Mucosa of rectum (tissue), 2 donors: Measurements from ENCODE around the gene BCLAF1.

Source experiments
- H3K27ac ChIP-seq, 2 donors: one replicate each; pipeline ENCODE4 v1.7.0; 2013; ENCODE audit warnings: inconsistent platforms in 2 of 2, low read depth in 2 of 2, low read length in 2 of 2
- H3K27me3 ChIP-seq, 2 donors: one replicate each; pipeline ENCODE4 v1.7.0; 2013; ENCODE audit warnings: low read length in 2 of 2; ENCODE audit not compliant: control insufficient read depth in 2 of 2, insufficient read depth in 2 of 2
- H3K36me3 ChIP-seq, 2 donors: one replicate each; pipeline ENCODE4 v1.7.0; 2013; ENCODE audit warnings: low read length in 2 of 2; ENCODE audit not compliant: control insufficient read depth in 2 of 2, insufficient read depth in 2 of 2
- H3K4me1 ChIP-seq, 2 donors: one replicate each; pipeline ENCODE4 v1.7.0; 2013; ENCODE audit warnings: low read length in 2 of 2, mild to moderate bottlenecking in 1 of 2; ENCODE audit not compliant: control insufficient read depth in 2 of 2, insufficient read depth in 2 of 2
- H3K4me3 ChIP-seq, 2 donors: one replicate each; pipeline ENCODE4 v1.7.0; 2013; ENCODE audit warnings: low read length in 2 of 2
- H3K9ac ChIP-seq, 2 donors: one replicate each; pipeline ENCODE4 v1.7.0; 2013; ENCODE audit warnings: low read length in 2 of 2, low read depth in 1 of 2, mild to moderate bottlenecking in 1 of 2
- H3K9me3 ChIP-seq, 2 donors: one replicate each; pipeline ENCODE4 v1.7.0; 2013; ENCODE audit warnings: low read length in 2 of 2; ENCODE audit not compliant: control insufficient read depth in 2 of 2
- donor health status: healthy.
- donor health status: Normal muscosa, but diverticular disease.

Gene BCLAF1

DNA sequence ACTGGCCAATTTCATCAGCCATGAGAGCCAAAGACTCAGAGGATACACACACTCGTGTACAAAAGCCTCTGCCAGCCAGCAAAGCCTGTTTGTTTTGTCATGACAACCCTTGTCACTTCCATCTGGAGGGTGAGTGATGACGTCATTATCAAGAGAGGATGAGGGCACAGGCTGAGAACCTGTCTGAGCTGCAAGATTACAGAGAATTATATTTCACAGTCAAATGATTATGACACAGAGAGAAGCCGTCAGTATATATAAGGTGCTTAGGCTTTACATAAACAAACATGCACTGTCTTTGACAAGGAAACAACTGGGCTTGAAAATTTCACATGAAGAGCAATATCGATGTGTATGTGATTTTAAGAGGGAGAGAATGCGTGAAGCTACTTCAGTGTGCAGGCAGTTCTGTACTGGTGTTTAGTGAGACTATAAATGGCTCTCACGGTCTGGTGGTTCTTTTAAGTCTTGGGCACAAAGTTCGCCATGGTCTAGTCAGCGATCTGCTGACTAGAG lies 36.5 kb upstream of the BCLAF1 start:
- no peaks in the 10 kb centered on the region for H3K27me3 ChIP-seq
- H3K9ac ChIP-seq: no peak overlapping the region
- H3K4me3 ChIP-seq: no peak overlapping the region
- no peaks in the 10 kb centered on the region for H3K4me1 ChIP-seq
- H3K27ac ChIP-seq: no peak overlapping the region
- H3K9me3 ChIP-seq: no peaks in the 10 kb centered on the region
- H3K36me3 ChIP-seq: no peaks in the 10 kb centered on the region

DNA sequence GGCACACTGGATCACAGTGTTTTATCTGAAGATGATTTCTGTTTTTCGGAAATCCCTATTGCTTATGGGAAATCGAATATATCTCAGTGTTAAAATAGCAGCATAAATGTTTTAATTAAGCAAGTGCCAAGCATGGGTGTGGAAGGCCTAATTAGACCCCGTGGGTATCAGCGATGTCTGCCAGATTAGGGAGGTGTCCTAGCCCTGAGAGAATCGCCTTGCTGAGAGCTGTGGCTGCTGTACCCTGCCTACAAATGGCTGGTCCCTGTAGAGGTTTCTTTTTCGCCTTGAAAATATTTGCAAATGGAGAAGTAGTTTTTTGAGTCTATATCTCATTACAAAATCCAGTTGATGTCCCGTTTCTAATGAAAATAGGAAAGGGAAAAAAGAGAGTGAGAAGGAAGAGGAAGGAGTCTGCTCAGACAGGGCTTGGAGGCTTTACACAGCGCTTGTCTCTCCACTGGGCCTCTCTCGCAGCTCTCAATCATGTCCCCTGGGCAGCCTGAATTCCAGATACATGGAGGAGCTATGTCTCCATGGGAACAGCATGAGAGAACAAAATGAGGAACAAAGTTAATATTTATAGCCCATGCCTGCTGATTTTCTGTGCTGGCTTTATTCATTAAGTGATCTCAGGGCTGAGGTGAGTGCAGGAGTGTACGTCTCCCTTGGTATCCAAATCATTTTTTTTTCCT lies 35.2 kb upstream of the BCLAF1 start:
- Histone ChIP-seq H3K27me3 (no peaks in the 10 kb centered on the region), H3K4me3 (no peak overlapping the region), H3K27ac (no peak overlapping the region), H3K4me1 (no peaks in the 10 kb centered on the region), H3K9me3 (no peaks in the 10 kb centered on the region), H3K9ac (no peak overlapping the region), H3K36me3 (no peaks in the 10 kb centered on the region)

DNA sequence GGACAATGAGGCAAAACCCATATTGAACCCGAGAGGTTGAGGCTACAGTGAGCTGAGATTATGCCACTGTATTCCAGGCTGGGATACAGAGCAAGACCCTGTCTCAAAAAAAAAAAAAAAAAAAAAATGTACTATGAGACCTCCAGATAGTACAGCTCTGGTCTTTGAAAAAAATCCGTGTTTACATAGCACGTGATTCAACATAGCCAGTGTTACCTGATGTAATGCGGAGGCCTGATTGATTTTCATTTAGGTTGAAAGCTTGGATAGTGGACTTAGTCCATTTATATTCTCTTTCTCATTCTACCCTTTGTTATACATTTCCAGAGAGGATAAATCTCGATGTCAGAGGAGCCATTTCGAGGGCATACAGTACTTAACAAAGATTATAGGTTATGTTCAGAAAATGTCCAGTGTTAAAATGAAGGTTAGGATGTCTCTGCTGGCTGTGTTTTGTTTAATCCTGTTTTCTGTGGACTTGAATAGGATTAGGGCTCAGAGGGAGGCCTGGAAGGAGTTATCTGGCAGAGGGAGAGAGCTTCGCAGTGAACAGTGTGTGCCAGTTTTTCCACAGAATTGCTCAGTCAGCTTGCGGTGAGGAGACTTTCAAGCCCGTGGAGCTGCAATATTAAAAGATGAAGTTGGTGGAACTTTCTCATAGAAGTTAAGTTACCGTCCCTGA lies 33.9 kb upstream of the BCLAF1 start:
- H3K27ac ChIP-seq: no peak overlapping the region
- no peaks in the 10 kb centered on the region for H3K27me3 ChIP-seq
- H3K4me1 ChIP-seq: no peaks in the 10 kb centered on the region
- no peaks in the 10 kb centered on the region for H3K9me3 ChIP-seq
- no peak overlapping the region for H3K9ac ChIP-seq
- H3K4me3 ChIP-seq: no peak overlapping the region
- H3K36me3 ChIP-seq: no peaks in the 10 kb centered on the region

DNA sequence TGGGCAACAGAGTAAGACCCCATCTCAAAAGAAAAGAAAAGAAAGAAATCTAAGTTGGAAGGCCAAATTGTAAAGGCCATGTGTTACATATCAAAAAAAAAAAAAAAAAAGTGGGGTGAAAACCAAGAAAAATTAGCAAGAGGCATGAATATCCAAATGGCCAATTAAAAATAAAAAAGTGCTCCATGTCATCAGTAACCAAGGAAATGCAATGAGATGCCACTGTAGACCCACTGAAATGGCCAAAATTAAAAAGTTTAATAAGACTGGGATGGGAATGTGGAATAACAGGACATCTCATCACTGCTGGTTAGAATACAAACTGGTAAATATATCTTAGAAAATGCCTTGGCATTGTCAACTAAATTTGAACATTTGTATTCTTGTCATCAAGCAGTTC lies 30.1 kb upstream of the BCLAF1 start:
- Histone ChIP-seq H3K9ac (no peak overlapping the region), H3K36me3 (no peaks in the 10 kb centered on the region), H3K9me3 (no peaks in the 10 kb centered on the region), H3K27me3 (no peaks in the 10 kb centered on the region), H3K4me3 (no peak overlapping the region), H3K4me1 (no peaks in the 10 kb centered on the region), H3K27ac (no peak overlapping the region)

DNA sequence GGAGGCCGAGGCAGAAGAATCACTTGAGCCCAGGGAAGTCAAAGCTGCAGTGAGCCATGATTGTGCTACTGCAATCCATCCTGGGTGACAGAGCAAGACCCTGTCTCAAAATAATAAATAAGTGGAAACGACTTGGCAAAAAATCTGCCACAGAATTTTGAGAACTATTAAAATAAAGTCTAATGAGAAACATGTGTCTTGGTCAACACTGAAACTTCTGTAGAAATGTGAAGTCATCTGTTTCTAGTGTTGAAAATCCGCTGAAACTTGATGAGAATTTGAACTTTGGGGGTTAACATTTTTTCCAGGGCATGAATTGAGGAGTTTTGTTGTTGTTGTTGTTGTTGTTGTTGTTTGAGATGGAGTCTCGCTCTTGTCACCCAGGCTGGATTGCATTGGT lies 29.0 kb upstream of the BCLAF1 start:
- no peaks in the 10 kb centered on the region for H3K27me3 ChIP-seq
- H3K9me3 ChIP-seq: no peaks in the 10 kb centered on the region
- no peak overlapping the region for H3K4me3 ChIP-seq
- no peak overlapping the region for H3K27ac ChIP-seq
- H3K4me1 ChIP-seq: no peaks in the 10 kb centered on the region
- no peaks in the 10 kb centered on the region for H3K36me3 ChIP-seq
- no peak overlapping the region for H3K9ac ChIP-seq

DNA sequence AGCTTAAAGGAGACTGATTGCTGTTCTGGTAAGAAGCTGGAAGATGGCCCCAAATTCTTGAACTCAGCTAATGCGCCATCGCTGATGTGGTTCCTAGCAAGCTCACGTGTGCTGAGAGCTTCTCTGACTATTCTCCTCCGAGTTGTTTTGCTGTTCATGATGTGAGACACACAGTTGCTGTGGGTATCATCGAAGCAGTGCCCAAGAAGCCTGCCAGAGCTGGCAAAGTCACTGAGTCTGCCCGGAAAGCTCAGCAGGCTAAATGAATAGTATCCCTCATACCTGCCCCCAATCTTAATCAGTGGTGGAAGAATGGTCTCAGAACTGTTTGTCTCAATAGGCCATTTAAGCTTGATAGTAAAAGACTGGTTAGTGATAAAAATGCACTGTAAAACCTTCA lies 28.3 kb upstream of the BCLAF1 start:
- Histone ChIP-seq H3K9ac (no peak overlapping the region), H3K4me3 (no peak overlapping the region), H3K36me3 (no peaks in the 10 kb centered on the region), H3K9me3 (no peaks in the 10 kb centered on the region), H3K27ac (no peak overlapping the region), H3K4me1 (no peaks in the 10 kb centered on the region), H3K27me3 (no peaks in the 10 kb centered on the region)

DNA sequence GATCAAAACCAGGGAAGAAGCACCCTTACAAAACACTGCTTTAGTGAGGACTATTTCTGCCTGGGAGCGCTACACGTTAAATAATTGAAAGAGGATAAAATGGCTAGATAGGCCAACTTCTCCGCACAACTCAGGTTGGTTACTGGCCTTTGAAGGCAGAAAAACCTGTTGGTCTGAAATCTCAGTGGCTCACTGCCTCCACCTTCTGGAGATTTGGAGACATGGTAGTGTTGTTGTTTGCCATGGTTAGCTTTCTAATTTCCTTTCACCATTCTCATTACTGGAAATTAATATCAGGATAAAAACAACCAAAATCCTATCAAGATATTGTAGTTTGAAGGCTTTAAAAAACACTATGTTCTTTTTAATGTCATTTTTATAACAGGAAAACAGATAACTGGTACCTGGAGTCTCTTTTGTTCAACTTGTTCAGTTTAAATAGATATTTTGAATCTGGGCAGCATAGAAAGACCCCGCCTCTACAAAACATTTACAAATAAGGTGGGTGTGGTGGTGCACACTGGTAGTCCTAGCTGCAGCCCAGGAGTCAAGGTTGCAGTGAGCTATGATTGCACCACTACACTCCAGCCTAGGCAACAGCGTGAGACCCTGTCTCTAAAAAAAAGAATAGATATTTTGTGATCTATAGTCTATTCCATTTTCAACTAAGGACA lies 27.5 kb upstream of the BCLAF1 start:
- H3K36me3 ChIP-seq: no peaks in the 10 kb centered on the region
- no peak overlapping the region for H3K27ac ChIP-seq
- H3K9me3 ChIP-seq: no peaks in the 10 kb centered on the region
- H3K27me3 ChIP-seq: no peaks in the 10 kb centered on the region
- no peaks in the 10 kb centered on the region for H3K4me1 ChIP-seq
- H3K9ac ChIP-seq: no peak overlapping the region
- H3K4me3 ChIP-seq: no peak overlapping the region

DNA sequence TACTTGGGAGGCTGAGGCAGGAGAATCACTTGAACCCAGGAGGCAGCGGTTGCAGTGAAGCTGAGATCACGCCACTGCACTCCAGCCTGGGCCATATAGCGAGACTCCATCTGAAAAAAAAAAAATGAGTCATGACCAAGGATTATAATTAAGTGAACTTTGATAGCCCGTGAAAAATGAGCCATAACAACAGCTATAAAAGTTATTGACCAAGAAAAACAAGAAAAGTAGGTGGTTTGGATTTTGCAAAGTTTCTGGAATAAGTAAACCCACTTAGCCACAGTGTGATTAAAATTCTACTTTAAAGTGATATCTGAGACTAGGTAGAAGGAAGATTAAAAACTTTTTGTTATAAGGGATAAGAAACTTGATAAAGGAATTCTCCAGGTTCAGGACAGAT lies 25.9 kb upstream of the BCLAF1 start:
- H3K4me1 ChIP-seq: no peaks in the 10 kb centered on the region
- H3K27ac ChIP-seq: no peak overlapping the region
- peak overlapping the region in 1 of 2 donors; percentile 18 for H3K9ac ChIP-seq
- H3K9me3 ChIP-seq: no peaks in the 10 kb centered on the region
- no peak overlapping the region for H3K4me3 ChIP-seq
- no peaks in the 10 kb centered on the region for H3K36me3 ChIP-seq
- H3K27me3 ChIP-seq: no peaks in the 10 kb centered on the region

DNA sequence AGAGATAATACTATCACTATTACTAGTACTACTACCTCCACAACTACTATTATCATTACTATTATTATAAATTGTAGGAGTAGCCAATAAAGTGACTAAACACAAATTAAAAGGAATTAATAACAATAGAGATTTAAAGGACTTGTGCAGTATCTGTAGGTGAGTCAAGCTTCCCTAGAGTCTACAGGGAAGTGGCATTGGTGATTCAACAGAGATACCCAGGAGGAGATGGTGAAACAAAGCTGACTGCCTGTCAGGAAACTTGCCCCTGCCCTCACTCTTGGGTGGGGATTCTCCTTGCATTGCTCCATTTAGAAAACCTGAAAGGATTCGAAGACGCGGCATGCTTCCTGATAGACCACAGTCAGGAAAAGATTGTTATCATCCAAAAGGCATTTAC lies 23.3 kb upstream of the BCLAF1 start:
- Histone ChIP-seq H3K4me1 (no peaks in the 10 kb centered on the region), H3K27ac (no peak overlapping the region), H3K9ac (no peak overlapping the region), H3K9me3 (no peaks in the 10 kb centered on the region), H3K4me3 (no peak overlapping the region), H3K27me3 (no peaks in the 10 kb centered on the region), H3K36me3 (no peaks in the 10 kb centered on the region)

DNA sequence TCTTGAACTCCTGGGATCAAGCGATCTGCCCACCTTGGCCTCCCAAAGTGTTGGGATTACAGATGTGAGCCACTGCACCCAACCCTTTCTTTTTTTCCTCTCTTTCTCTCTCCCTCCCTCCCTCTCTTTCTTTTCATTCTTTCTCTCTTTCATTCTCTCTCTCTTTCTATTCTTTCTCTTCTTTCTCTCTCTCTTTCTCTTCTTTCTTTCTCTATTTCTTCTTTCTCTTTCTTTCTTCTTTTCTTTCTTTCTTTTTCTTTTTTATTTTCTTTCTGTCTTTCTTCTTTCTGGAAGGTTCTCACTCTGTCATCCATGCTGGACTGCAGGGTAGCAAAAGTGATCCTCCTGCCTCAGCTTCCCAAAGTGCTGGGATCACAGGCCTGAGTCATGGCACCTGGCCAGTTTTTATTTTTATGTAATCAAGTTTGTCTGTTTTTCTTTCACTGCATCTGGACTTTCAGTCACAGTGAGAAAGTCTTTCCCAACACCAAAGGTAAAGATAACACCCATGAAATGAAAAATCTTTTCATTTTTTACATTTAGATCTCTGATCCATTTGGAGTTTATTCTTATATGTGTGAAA lies 20.2 kb upstream of the BCLAF1 start:
- H3K27me3 ChIP-seq: no peaks in the 10 kb centered on the region
- H3K9me3 ChIP-seq: no peaks in the 10 kb centered on the region
- H3K4me3 ChIP-seq: no peak overlapping the region
- H3K9ac ChIP-seq: no peak overlapping the region
- no peaks in the 10 kb centered on the region for H3K36me3 ChIP-seq
- no peaks in the 10 kb centered on the region for H3K4me1 ChIP-seq
- H3K27ac ChIP-seq: no peak overlapping the region
